Dermis blood vessel endothelial cell (primary cell): ENCODE results near the gene ANKFY1. TPM values are rescaled to one million over a fixed set of nuclear protein-coding genes. Genes with fewer than 3 reads are reported as not detected.
A peak's percentile ranks its signal among the peaks of the same experiment; 100 is the strongest.
"Not testable (repeated sequence)": the region's sequence is repeated elsewhere in the genome, so short reads cannot be mapped to it uniquely, and the experiment has no call there.

Source experiments
- DNase-seq: peaks from one replicate; pipeline ENCODE4 v3.0.0; 2010
- total RNA-seq: library from RNA; depleted of rRNA; stranded (reverse); fragments of >200 nt; gene quantifications from 2 replicates; pipeline ENCODE4 v1.2.3, GENCODE V29; 2014

ANKFY1 gene
- total RNA-seq, 1 donor from 2014 or later, result 41.4 TPM

- no peak for DNase-seq
These were observed 54.2 kb downstream of the ANKFY1 start for GRCh38 chr17:4209611-4210010.

- no peak for DNase-seq
These were observed 55.5 kb downstream of the ANKFY1 start for GRCh38 chr17:4208238-4208637.

- DNase-seq, result no peak
These were observed 56.8 kb downstream of the ANKFY1 start for GRCh38 chr17:4206962-4207361.

GRCh38 chr17:4205917-4206316 is 57.9 kb downstream of the ANKFY1 start:
- no peak for DNase-seq

- DNase-seq, result peak; percentile 84
These were observed 59.0 kb downstream of the ANKFY1 start for GRCh38 chr17:4204710-4205173.

GRCh38 chr17:4204190-4204589 is 59.6 kb downstream of the ANKFY1 start:
- no peak for DNase-seq

- no peak for DNase-seq
These were observed 62.6 kb downstream of the ANKFY1 start for GRCh38 chr17:4201226-4201625.

- peak; percentile 69 for DNase-seq
These were observed 63.9 kb downstream of the ANKFY1 start for GRCh38 chr17:4199818-4200402.

GRCh38 chr17:4198995-4199394 is 64.8 kb downstream of the ANKFY1 start:
- DNase-seq, result no peak

- DNase-seq, result no peak
These were observed 68.5 kb downstream of the ANKFY1 start for GRCh38 chr17:4195306-4195705.

GRCh38 chr17:4194796-4195195 is 69.0 kb downstream of the ANKFY1 start:
- DNase-seq, result no peak

GRCh38 chr17:4190791-4191190 is 73.0 kb downstream of the ANKFY1 start:
- not testable (repeated sequence) for DNase-seq

GRCh38 chr17:4189280-4189679 is 74.5 kb downstream of the ANKFY1 start:
- DNase-seq, result peak; percentile 91

- no peak for DNase-seq
These were observed 75.7 kb downstream of the ANKFY1 start for GRCh38 chr17:4188076-4188475.

- DNase-seq, result no peak
These were observed 76.7 kb downstream of the ANKFY1 start for GRCh38 chr17:4187076-4187475.

GRCh38 chr17:4186357-4186881 is 77.4 kb downstream of the ANKFY1 start:
- no peak for DNase-seq

- no peak for DNase-seq
These were observed 78.1 kb downstream of the ANKFY1 start for GRCh38 chr17:4185656-4186055.

- no peak for DNase-seq
These were observed 79.0 kb downstream of the ANKFY1 start for GRCh38 chr17:4184811-4185210.

GRCh38 chr17:4182043-4182442 is 81.7 kb downstream of the ANKFY1 start:
- no peak for DNase-seq

GRCh38 chr17:4180791-4181190 is 83.0 kb downstream of the ANKFY1 start:
- no peak for DNase-seq

- DNase-seq, result no peak
These were observed 84.7 kb downstream of the ANKFY1 start for GRCh38 chr17:4179071-4179470.

GRCh38 chr17:4178651-4179050 is 85.1 kb downstream of the ANKFY1 start:
- no peak for DNase-seq

GRCh38 chr17:4177806-4178205 is 86.0 kb downstream of the ANKFY1 start:
- no peak for DNase-seq

GRCh38 chr17:4176808-4177472 is 86.8 kb downstream of the ANKFY1 start:
- DNase-seq, result no peak
